Neural cell (in vitro differentiated cells): Measurements from ENCODE around the gene CADM4. TPM values are rescaled to one million over a fixed set of nuclear protein-coding genes. Genes with fewer than 3 reads are reported as not detected.

Experiments used
- H2AFZ ChIP-seq: fragments of 200-600, 300-800 bp; sonication (generic), shearing (Covaris generic); 2 replicates; pipeline ENCODE4 v1.6.0; 2014; ENCODE audit warnings: low read depth, mild to moderate bottlenecking, antibody characterized with exemption, low read length, moderate library complexity
- H3F3A ChIP-seq: fragments of 200-600 bp; shearing (Covaris generic); 2 replicates; pipeline ENCODE4 v1.6.1; 2016; ENCODE audit warnings: mild to moderate bottlenecking, moderate library complexity, mixed read lengths, antibody characterized with exemption, low read length; ENCODE audit not compliant: insufficient read depth, poor library complexity, severe bottlenecking
- H3K27ac ChIP-seq: fragments of 200-600, 300-800 bp; sonication (generic), shearing (Covaris generic); 2 replicates; pipeline ENCODE4 v1.5.1; 2014; ENCODE audit warnings: mild to moderate bottlenecking, low read length, moderate library complexity
- H3K27me3 ChIP-seq: fragments of 300-800, 200-600 bp; sonication (generic), shearing (Covaris generic); 2 replicates; pipeline ENCODE4 v1.6.0; 2014; ENCODE audit warnings: mild to moderate bottlenecking, low read depth, low read length, moderate library complexity; ENCODE audit not compliant: insufficient read depth
- H3K36me3 ChIP-seq: fragments of 300-800, 200-600 bp; sonication (generic), shearing (Covaris generic); 2 replicates; pipeline ENCODE4 v1.5.1; 2014; ENCODE audit warnings: mild to moderate bottlenecking, antibody characterized with exemption, low read length, moderate library complexity; ENCODE audit not compliant: insufficient read depth
- H3K4me2 ChIP-seq: fragments of 300-800, 200-600 bp; sonication (generic), shearing (Covaris generic); 2 replicates; pipeline ENCODE4 v1.6.0; 2014; ENCODE audit warnings: mild to moderate bottlenecking, low read length
- H3K4me3 ChIP-seq: fragments of 300-800, 200-600 bp; sonication (generic), shearing (Covaris generic); 2 replicates; pipeline ENCODE4 v1.5.1; 2014; ENCODE audit warnings: mild to moderate bottlenecking, low read length, moderate library complexity
- H3K79me2 ChIP-seq: fragments of 200-600 bp; shearing (Covaris generic); replicated peaks from 2 replicates; pipeline ENCODE4 v1.6.0; 2014; ENCODE audit warnings: mild to moderate bottlenecking, low read length, moderate library complexity; ENCODE audit not compliant: insufficient read depth
- H3K9ac ChIP-seq: fragments of 300-800, 200-600 bp; sonication (generic), shearing (Covaris generic); 2 replicates; pipeline ENCODE4 v1.6.1; 2016; ENCODE audit warnings: mild to moderate bottlenecking, low read length, mixed read lengths
- H3K9me2 ChIP-seq: fragments of 200-600 bp; shearing (Covaris generic); 2 replicates; pipeline ENCODE4 v1.6.1; 2016; ENCODE audit warnings: mild to moderate bottlenecking, low read length, mixed read lengths; ENCODE audit not compliant: insufficient read depth
- H3K9me3 ChIP-seq: fragments of 200-600, 300-800 bp; sonication (generic), shearing (Covaris generic); 2 replicates; pipeline ENCODE4 v1.6.1; 2016; ENCODE audit warnings: mild to moderate bottlenecking, mixed run types, low read length, moderate library complexity, mixed read lengths
- H4K20me1 ChIP-seq: fragments of 200-600 bp; shearing (Covaris generic); 2 replicates; pipeline ENCODE4 v1.6.1; 2016; ENCODE audit warnings: mild to moderate bottlenecking, mixed run types; ENCODE audit not compliant: insufficient read depth
- EP300 ChIP-seq: fragments of 450-650 bp; conservative IDR thresholded peaks from 2 replicates; pipeline ENCODE4 v1.6.1; 2014; ENCODE audit warnings: antibody characterized with exemption, mild to moderate bottlenecking, moderate library complexity; ENCODE audit not compliant: poor library complexity, severe bottlenecking
- EZH2 ChIP-seq: fragments of 200-600, 300-800 bp; shearing (Covaris generic), sonication (generic); IDR thresholded peaks from 2 replicates; pipeline ENCODE4 v1.6.1; 2014; ENCODE audit warnings: antibody characterized with exemption, low read length, borderline replicate concordance, mild to moderate bottlenecking; ENCODE audit not compliant: insufficient read depth, poor library complexity, severe bottlenecking
- MXI1 ChIP-seq: fragments of 450-650 bp; conservative IDR thresholded peaks from 2 replicates; pipeline ENCODE4 v1.6.1; 2014; ENCODE audit warnings: antibody characterized with exemption, mild to moderate bottlenecking; ENCODE audit not compliant: poor library complexity, severe bottlenecking
- POLR2AphosphoS5 ChIP-seq: IDR thresholded peaks from 2 replicates; pipeline ENCODE4 v1.6.1; 2012
- RAD21 ChIP-seq: fragments of 450-650 bp; conservative IDR thresholded peaks from 2 replicates; pipeline ENCODE4 v1.6.1; 2014; ENCODE audit warnings: antibody characterized with exemption, mild to moderate bottlenecking, moderate library complexity
- SMC3 ChIP-seq: fragments of 450-650 bp; conservative IDR thresholded peaks from 2 replicates; pipeline ENCODE4 v1.6.1; 2014; ENCODE audit warnings: antibody characterized with exemption, mild to moderate bottlenecking, moderate library complexity; ENCODE audit not compliant: poor library complexity
- TAF1 ChIP-seq: IDR thresholded peaks from 2 replicates; pipeline ENCODE4 v1.6.1; 2012; ENCODE audit warnings: low read depth
- polyA plus RNA-seq: library from polyadenylated mRNA; depleted of rRNA; stranded (reverse); fragments of >200 nt; gene quantifications from 2 replicates; pipeline ENCODE4 v1.2.3, GENCODE V29; 2014
- TF ChIP-seq, protein P1 (sequence below): IDR thresholded peaks from 2 replicates; pipeline ENCODE4 v1.6.1; 2012; ENCODE audit warnings: borderline replicate concordance
- TF ChIP-seq, protein P2 (sequence below): fragments of 450-650 bp; IDR thresholded peaks from 2 replicates; pipeline ENCODE4 v1.5.1; 2014; ENCODE audit warnings: antibody characterized with exemption, mild to moderate bottlenecking, moderate library complexity; ENCODE audit not compliant: poor library complexity, severe bottlenecking

Gene CADM4
- polyA plus RNA-seq, 1 donor from 2014 or later = 211 TPM

DNA sequence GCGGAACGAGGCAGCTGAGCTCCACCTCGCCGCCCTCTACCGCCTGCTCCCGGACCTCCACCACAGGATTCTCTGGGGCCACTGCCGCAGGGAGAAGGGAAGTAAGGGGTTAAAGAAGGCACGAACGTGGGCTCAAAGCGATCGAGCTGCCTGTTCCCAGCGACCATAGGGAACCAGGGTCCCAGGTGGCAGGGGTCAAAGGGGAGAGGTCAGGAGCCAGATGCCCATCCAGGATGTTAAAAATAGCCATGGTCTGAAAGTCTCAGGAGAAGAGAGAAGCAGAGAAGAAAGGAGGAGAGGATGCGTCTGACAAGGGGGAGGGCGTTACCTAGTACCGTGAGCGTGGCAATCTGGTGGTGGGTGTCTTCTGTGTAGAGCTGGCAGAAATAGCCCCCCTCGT, 12.8 kb downstream of the CADM4 start:
- Histone ChIP-seq H3K27ac (no peak overlapping the region), H3K4me3 (no peak overlapping the region)
- no peak for TF ChIP-seq TAF1
- TF ChIP-seq EZH2 = no peak
- no peak for TF ChIP-seq RAD21
- no peak for TF ChIP-seq SMC3
- TF ChIP-seq, protein P1, sequence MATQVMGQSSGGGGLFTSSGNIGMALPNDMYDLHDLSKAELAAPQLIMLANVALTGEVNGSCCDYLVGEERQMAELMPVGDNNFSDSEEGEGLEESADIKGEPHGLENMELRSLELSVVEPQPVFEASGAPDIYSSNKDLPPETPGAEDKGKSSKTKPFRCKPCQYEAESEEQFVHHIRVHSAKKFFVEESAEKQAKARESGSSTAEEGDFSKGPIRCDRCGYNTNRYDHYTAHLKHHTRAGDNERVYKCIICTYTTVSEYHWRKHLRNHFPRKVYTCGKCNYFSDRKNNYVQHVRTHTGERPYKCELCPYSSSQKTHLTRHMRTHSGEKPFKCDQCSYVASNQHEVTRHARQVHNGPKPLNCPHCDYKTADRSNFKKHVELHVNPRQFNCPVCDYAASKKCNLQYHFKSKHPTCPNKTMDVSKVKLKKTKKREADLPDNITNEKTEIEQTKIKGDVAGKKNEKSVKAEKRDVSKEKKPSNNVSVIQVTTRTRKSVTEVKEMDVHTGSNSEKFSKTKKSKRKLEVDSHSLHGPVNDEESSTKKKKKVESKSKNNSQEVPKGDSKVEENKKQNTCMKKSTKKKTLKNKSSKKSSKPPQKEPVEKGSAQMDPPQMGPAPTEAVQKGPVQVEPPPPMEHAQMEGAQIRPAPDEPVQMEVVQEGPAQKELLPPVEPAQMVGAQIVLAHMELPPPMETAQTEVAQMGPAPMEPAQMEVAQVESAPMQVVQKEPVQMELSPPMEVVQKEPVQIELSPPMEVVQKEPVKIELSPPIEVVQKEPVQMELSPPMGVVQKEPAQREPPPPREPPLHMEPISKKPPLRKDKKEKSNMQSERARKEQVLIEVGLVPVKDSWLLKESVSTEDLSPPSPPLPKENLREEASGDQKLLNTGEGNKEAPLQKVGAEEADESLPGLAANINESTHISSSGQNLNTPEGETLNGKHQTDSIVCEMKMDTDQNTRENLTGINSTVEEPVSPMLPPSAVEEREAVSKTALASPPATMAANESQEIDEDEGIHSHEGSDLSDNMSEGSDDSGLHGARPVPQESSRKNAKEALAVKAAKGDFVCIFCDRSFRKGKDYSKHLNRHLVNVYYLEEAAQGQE = no peak
- no peak for TF ChIP-seq EP300
- TF ChIP-seq POLR2AphosphoS5 = no peak
- no peak for TF ChIP-seq MXI1
- TF ChIP-seq, protein P2, sequence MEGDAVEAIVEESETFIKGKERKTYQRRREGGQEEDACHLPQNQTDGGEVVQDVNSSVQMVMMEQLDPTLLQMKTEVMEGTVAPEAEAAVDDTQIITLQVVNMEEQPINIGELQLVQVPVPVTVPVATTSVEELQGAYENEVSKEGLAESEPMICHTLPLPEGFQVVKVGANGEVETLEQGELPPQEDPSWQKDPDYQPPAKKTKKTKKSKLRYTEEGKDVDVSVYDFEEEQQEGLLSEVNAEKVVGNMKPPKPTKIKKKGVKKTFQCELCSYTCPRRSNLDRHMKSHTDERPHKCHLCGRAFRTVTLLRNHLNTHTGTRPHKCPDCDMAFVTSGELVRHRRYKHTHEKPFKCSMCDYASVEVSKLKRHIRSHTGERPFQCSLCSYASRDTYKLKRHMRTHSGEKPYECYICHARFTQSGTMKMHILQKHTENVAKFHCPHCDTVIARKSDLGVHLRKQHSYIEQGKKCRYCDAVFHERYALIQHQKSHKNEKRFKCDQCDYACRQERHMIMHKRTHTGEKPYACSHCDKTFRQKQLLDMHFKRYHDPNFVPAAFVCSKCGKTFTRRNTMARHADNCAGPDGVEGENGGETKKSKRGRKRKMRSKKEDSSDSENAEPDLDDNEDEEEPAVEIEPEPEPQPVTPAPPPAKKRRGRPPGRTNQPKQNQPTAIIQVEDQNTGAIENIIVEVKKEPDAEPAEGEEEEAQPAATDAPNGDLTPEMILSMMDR = no peak

DNA sequence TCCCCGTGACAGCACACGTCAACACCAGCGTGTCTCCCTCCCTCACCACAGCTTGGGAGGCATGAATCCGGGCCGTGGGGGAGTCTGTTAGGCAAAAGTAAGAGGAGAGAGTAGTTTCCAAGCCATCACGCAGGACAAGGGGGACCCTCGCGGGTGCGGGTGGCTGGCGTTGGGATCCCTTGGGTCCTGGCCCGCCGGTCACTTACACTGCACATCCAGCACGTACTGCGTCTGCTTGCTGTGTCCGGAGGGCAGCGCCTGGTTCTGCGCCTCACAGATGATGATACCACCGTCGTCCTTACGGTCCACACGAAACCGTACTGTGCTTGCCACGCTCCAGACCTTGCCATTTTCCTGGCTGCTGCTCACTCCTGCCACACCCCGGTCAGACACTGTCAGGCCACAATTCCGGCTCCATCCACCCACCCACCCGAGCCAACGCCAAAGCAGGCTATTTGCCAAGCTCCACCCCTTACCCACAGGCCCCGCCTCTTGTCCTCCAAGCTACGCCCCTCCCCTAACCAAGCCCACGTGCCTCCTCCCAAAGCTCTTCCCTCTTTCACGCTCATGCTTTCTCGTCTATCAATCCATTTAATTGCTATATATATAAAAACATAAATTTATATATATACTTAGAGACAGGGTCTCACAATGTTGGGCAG, 13.6 kb downstream of the CADM4 start:
- TF ChIP-seq EP300 (no peak), MXI1 (no peak), RAD21 (no peak), POLR2AphosphoS5 (no peak), SMC3 (no peak), TAF1 (no peak), EZH2 (no peak)
- TF ChIP-seq, protein P2 = no peak
- TF ChIP-seq, protein P1 = no peak
- no peaks in the 10 kb centered on the region for H3K36me3 ChIP-seq
- no peaks in the 10 kb centered on the region for H3K27me3 ChIP-seq
- no peak overlapping the region for H3K9ac ChIP-seq
- H2AFZ ChIP-seq = no peak overlapping the region
- no peaks in the 10 kb centered on the region for H4K20me1 ChIP-seq
- no peak overlapping the region for H3K4me2 ChIP-seq
- no peaks in the 10 kb centered on the region for H3K9me3 ChIP-seq
- peaks cover 22% of the 10 kb centered on the region for H3K79me2 ChIP-seq
- no peak overlapping the region for H3K27ac ChIP-seq
- no peaks in the 10 kb centered on the region for H3K9me2 ChIP-seq
- H3F3A ChIP-seq = no peaks in the 10 kb centered on the region
- H3K4me3 ChIP-seq = no peak overlapping the region

More for the DNA sequence above, 12.8 kb downstream of the CADM4 start:
- peaks cover 26% of the 10 kb centered on the region for H3K79me2 ChIP-seq
- H3K9me2 ChIP-seq = no peaks in the 10 kb centered on the region
- H3K36me3 ChIP-seq = no peaks in the 10 kb centered on the region
- H3K27me3 ChIP-seq = no peaks in the 10 kb centered on the region
- no peaks in the 10 kb centered on the region for H4K20me1 ChIP-seq
- H2AFZ ChIP-seq = no peak overlapping the region
- H3K9ac ChIP-seq = no peak overlapping the region
- no peaks in the 10 kb centered on the region for H3K9me3 ChIP-seq
- H3K4me2 ChIP-seq = no peak overlapping the region
- H3F3A ChIP-seq = no peaks in the 10 kb centered on the region
